Activated T-helper 1 cell treated with Interleukin-2 at 50 U/mL for 16 hours (primary cell): ENCODE results near the gene SLC17A6.

Source experiments
- DNase-seq: peaks from one replicate; pipeline ENCODE4 v3.0.0-alpha.2; 2020; ENCODE audit warnings: low read depth

The SLC17A6 gene

DNA sequence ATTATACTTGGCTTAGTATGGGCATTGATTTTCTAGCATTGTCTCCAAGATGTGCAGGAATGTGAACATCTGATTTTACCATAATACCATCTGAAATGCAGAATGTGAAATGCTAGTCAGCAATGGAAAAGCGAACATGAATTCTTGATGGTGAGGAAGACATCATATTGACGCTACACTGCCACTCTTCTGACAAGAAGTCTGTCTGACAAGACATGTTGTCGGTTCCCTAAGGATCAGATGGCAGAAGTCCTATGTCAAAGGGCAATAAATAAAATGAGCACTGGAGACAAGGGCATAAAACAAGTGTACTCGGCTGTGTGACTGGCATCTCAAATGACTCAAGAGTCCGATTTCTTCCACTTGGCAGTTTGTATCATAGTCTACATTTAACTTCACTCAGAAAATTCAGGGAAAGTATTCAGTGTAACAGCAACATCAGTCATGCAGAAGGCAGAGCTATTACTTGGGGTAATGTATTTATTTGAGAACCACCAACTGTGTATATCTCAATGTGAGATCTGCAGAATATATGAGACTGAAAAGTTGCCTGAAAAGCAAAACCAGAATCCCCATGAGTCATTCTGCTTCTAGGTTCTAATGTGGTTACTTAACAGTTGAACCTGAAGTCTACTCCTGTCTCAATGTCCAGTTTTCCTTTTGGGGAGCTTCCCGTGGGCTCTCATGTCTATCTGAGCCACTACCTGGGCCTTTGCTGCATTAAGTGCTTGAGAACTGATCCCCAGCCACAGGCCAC, 51.5 kb downstream of the SLC17A6 start:
- DNase-seq = no peak

GRCh38 chr11:22390283-22390655, 52.1 kb downstream of the SLC17A6 start:
- DNase-seq = no peak

DNA sequence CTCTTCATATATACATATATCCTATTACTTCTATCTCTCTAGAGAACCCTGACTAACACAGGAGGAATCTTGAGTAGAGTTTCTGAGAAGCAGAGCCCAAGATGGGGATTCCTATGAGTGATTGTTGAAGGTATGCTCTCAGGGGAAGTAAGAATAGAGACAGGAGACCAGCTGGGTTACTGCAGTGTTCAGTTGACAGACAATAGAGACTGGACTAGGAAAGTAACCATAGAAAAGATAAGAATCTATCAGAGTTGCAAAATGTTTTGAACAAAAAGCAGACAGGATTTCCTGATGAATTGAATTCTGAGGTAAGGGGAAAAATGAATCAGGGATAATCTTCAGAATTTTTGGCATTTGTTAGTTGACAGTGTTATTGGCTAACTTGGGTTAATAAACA, 54.4 kb downstream of the SLC17A6 start:
- no peak for DNase-seq

DNA sequence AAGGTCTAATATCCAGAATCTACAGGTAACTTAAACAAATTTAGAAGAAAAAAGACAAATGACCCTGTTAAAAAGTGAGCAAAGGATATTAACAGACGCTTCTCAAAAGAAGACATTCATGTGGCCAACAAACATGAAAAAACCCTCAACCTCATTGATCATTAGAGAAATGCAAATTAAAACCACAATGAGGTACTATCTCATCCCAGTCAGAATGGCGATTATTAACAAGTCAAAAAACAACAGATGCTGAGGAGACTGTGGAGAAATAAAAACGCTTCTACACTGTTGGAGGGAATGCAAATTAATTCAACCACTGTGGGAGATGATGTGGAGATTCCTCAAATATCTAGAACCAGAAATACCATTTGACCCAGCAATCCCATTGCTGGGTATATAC, 67.2 kb downstream of the SLC17A6 start:
- DNase-seq = no peak

DNA sequence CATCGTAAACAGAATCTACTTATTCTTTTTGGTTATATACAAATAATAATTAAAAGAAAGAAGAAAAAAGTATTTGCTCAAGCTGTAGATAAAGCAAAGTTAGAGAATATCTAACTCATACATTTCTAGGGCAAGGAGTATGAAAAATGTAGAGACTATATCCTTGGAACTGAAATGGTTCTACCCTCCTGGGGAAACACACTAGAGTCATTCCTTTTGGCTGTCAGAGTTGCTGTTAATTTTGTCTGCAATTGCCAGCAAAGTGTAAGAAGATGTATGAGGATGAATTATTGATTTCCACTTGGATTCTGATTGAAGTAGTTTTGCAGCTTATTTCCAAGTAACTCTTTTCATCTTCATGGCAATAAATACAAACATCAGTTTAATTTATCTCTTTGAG, 69.1 kb downstream of the SLC17A6 start:
- DNase-seq = no peak

DNA sequence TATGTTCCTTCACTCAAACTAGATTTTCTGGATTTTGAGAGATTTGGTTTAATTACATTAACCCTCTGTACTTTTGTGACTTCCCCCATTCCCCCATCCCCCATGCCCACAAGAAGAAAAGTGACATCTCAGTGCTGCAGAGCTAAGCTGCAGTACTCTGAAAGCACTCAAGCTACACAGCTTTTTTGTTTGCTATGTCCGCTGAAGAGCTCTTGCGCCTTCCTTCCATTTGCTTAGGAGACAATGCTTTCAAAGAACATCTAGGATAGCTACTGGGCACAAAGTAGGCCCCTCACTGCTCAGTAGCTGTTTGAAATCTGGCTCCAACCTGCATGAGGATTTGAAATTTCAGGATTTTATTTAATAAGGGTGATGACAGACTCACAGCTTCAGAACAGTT, 69.7 kb downstream of the SLC17A6 start:
- no peak for DNase-seq

DNA sequence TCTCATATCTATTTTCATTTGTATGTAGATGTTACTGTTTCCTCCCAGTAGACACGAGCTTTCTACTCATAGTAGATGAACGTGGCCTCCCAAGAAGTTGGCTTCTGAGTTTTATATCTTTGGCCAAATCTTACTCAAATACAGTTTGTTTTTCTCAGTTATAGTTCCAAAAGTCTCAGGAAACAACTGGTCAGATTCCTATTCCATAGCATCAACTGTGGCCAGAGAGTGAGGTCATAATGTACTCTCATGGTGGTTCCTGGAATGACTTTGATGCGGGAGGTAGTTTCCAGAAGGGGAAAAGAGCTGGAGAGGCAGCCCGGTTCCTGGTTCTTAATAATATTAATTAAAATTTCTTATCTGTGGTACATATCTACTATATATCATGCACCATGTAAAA, 77.3 kb downstream of the SLC17A6 start:
- no peak for DNase-seq

DNA sequence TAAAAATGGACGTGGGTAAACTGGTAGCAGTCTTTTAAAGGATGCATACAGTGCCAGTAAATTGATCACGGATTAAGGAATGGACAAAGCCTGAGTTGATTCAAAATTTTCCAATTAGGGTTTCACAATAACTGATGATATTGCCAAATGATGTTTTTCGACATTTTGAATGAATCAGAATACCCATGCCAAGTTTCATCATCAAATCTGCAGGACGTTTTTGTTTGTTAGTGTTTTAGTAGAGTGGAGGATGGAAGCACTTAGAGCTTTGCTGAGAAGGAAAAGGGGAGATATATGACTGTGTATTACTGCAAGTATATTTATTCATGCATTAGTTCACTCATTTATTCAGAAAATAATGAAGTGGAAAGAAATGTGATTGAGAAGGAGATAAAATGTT, 78.3 kb downstream of the SLC17A6 start:
- DNase-seq = no peak

DNA sequence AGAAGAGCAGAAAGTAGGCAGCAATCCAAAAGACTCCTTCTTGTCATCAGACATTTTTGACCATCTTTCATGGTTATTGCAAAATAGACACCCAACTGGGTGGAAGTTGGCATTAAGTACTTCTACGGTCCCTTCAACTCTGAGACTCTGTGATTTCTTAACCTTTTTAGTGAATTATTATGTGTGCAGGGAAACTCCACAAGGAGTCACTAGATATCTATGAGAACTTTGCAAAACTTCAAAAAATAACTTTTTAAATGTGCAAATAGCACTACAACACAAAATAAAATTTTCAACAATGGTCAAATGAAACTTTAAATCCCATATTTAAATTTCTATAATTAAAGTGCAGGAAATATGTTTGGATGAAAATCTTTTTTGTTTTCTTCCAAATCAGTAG, 88.7 kb downstream of the SLC17A6 start:
- no peak for DNase-seq
